SK-N-SH (cell line): Measurements from ENCODE around the gene PRKN. TPM values are rescaled to one million over a fixed set of nuclear protein-coding genes. Genes with fewer than 3 reads are reported as not detected.

Experiments used
- CTCF ChIA-PET: fragments of 300-600, 350-600 bp; formaldehyde crosslinking; extraction: SDS; loops from one replicate; lab custom pipeline; 2021; lab: Yijun Ruan, JAX
- POLR2A ChIA-PET: fragments of 350-600 bp; sonication (Branson Sonifier 250); formaldehyde crosslinking; extraction: SDS; loops from one replicate; lab custom pipeline; 2020; ENCODE audit warnings: antibody characterized with exemption, inconsistent platforms; lab: Yijun Ruan, JAX
- DNase-seq: peaks from one replicate; pipeline ENCODE4 v3.0.0; 2012
- H2AFZ ChIP-seq: fragments of 200-600 bp; sonication (generic); 2 replicates; pipeline ENCODE4 v1.8.1; 2016; ENCODE audit warnings: antibody characterized with exemption, mild to moderate bottlenecking, low read depth
- H3F3A ChIP-seq: fragments of 200-600 bp; sonication (generic); replicated peaks from 2 replicates; pipeline ENCODE3; 2016; ENCODE audit warnings: antibody characterized with exemption, mild to moderate bottlenecking; ENCODE audit not compliant: insufficient read depth
- H3K27ac ChIP-seq, 2 experiments: fragments of 200-500 bp in 1 of 2; fragments of 200-600 bp in 1 of 2; sonication (Bioruptor generic) in 1 of 2; sonication (generic), shearing (Covaris generic) in 1 of 2; 2 replicates each; pipeline versions ENCODE4 v1.5.1 to v1.6.1; 2014 to 2016; ENCODE audit warnings: low read depth in 2 of 2, inconsistent platforms in 1 of 2, low read length in 1 of 2, mild to moderate bottlenecking in 1 of 2, mixed read lengths in 1 of 2
- H3K27me3 ChIP-seq: fragments of 200-600 bp; sonication (generic), shearing (Covaris generic); 2 replicates; pipeline ENCODE4 v1.6.1; 2016; ENCODE audit warnings: mixed run types; ENCODE audit not compliant: insufficient read depth
- H3K36me3 ChIP-seq, 2 experiments: fragments of 200-500 bp in 1 of 2; fragments of 200-600 bp in 1 of 2; sonication (Bioruptor generic) in 1 of 2; sonication (generic) in 1 of 2; replicated peaks in 1 of 2; 2 replicates each; pipeline versions ENCODE3 to v1.5.1; 2014 to 2016; ENCODE audit warnings: low read length in 1 of 2, mild to moderate bottlenecking in 1 of 2; ENCODE audit not compliant: insufficient read depth in 2 of 2, control insufficient read depth in 1 of 2
- H3K4me1 ChIP-seq, 2 experiments: fragments of 200-500 bp in 1 of 2; fragments of 200-600 bp in 1 of 2; sonication (Bioruptor generic) in 1 of 2; sonication (generic), shearing (Covaris generic) in 1 of 2; 2 replicates each; pipeline versions ENCODE4 v1.5.1 to v1.6.1; 2014 to 2016; ENCODE audit warnings: low read depth in 1 of 2, low read length in 1 of 2, mixed run types in 1 of 2; ENCODE audit not compliant: insufficient read depth in 2 of 2, control insufficient read depth in 1 of 2
- H3K4me2 ChIP-seq: fragments of 200-600 bp; sonication (generic), shearing (Covaris generic); 2 replicates; pipeline ENCODE4 v1.6.1; 2017; ENCODE audit warnings: mixed run types
- H3K4me3 ChIP-seq, 2 experiments: fragments of 200-500 bp in 1 of 2; fragments of 200-600 bp in 1 of 2; sonication (Bioruptor generic) in 1 of 2; sonication (generic), shearing (Covaris generic) in 1 of 2; 2 replicates each; pipeline versions ENCODE4 v1.5.1 to v1.8.1; 2014 to 2016; ENCODE audit warnings: low read depth in 2 of 2, inconsistent platforms in 1 of 2, low read length in 1 of 2, mild to moderate bottlenecking in 1 of 2, mixed read lengths in 1 of 2, moderate library complexity in 1 of 2
- H3K79me2 ChIP-seq: fragments of 200-600 bp; sonication (generic); 2 replicates; pipeline ENCODE4 v1.8.1; 2017; ENCODE audit warnings: mild to moderate bottlenecking; ENCODE audit not compliant: insufficient read depth
- H3K9ac ChIP-seq: fragments of 200-600 bp; sonication (generic); 2 replicates; pipeline ENCODE4 v1.6.1; 2017; ENCODE audit warnings: mixed run types
- H3K9me2 ChIP-seq: fragments of 200-600 bp; sonication (generic); 2 replicates; pipeline ENCODE4 v1.6.1; 2017; ENCODE audit warnings: mixed run types
- H3K9me3 ChIP-seq: fragments of 200-600 bp; sonication (generic); 2 replicates; pipeline ENCODE4 v1.6.1; 2017; ENCODE audit warnings: mixed run types, mild to moderate bottlenecking, moderate library complexity
- H4K20me1 ChIP-seq: fragments of 200-600 bp; sonication (generic); 2 replicates; pipeline ENCODE4 v1.6.1; 2017; ENCODE audit warnings: mild to moderate bottlenecking, mixed run types; ENCODE audit not compliant: insufficient read depth
- CHD2 ChIP-seq: fragments of 150-350 bp; IDR thresholded peaks from 2 replicates; pipeline ENCODE4 v1.6.1; 2018; ENCODE audit warnings: low read length; ENCODE audit not compliant: partially characterized antibody
- CTCF ChIP-seq: fragments of 200-600 bp; sonication (generic); IDR thresholded peaks from 2 replicates; pipeline ENCODE4 v1.6.1; 2017; ENCODE audit warnings: antibody characterized with exemption, mild to moderate bottlenecking, moderate library complexity
- ELF1 ChIP-seq: IDR thresholded peaks from 2 replicates; pipeline ENCODE4 v1.4.0; 2012
- EP300 ChIP-seq, 2 experiments: IDR thresholded peaks; 2 replicates each; pipeline versions ENCODE4 v1.4.0 to v1.6.1; 2012; ENCODE audit warnings: borderline replicate concordance in 1 of 2, low read depth in 1 of 2, low read length in 1 of 2
- FOSL2 ChIP-seq: IDR thresholded peaks from 2 replicates; pipeline ENCODE4 v1.4.0; 2012; ENCODE audit warnings: low read depth, mild to moderate bottlenecking, moderate library complexity, borderline replicate concordance
- FOXM1 ChIP-seq: IDR thresholded peaks from 2 replicates; pipeline ENCODE4 v1.4.0; 2012; ENCODE audit warnings: low read depth, mild to moderate bottlenecking
- GATA2 ChIP-seq: sonication (generic); formaldehyde crosslinking; IDR thresholded peaks from 2 replicates; pipeline ENCODE4 v1.5.0; 2020; ENCODE audit warnings: mild to moderate bottlenecking, missing genetic modification reagents
- IRF3 ChIP-seq: fragments of 150-350 bp; IDR thresholded peaks from 2 replicates; pipeline ENCODE4 v1.6.1; 2016; ENCODE audit warnings: mild to moderate bottlenecking, low read depth, low read length
- JUND ChIP-seq: IDR thresholded peaks from 2 replicates; pipeline ENCODE4 v1.4.0; 2012
- MEF2A ChIP-seq: IDR thresholded peaks from 2 replicates; pipeline ENCODE4 v1.4.0; 2012; ENCODE audit warnings: low read depth, borderline replicate concordance
- NFIC ChIP-seq: IDR thresholded peaks from 2 replicates; pipeline ENCODE4 v1.4.0; 2012; ENCODE audit warnings: borderline replicate concordance
- NRF1 ChIP-seq: IDR thresholded peaks from 2 replicates; pipeline ENCODE4 v1.6.1; 2012; ENCODE audit warnings: low read depth, mild to moderate bottlenecking, low read length
- PBX3 ChIP-seq: IDR thresholded peaks from 2 replicates; pipeline ENCODE4; 2012
- POLR2AphosphoS5 ChIP-seq: IDR thresholded peaks from 2 replicates; pipeline ENCODE4 v1.6.1; 2012; ENCODE audit warnings: low read depth, low read length
- RCOR1 ChIP-seq: fragments of 150-350 bp; IDR thresholded peaks from 2 replicates; pipeline ENCODE4 v1.6.1; 2017; ENCODE audit warnings: antibody characterized with exemption, low read length
- RXRA ChIP-seq: IDR thresholded peaks from 2 replicates; pipeline ENCODE4 v1.4.0; 2012; ENCODE audit warnings: low read depth, mild to moderate bottlenecking, borderline replicate concordance
- SIN3A ChIP-seq: IDR thresholded peaks from 2 replicates; pipeline ENCODE4 v1.6.1; 2012; ENCODE audit warnings: low read depth, mild to moderate bottlenecking, low read length, moderate library complexity, borderline replicate concordance
- TEAD4 ChIP-seq: IDR thresholded peaks from 2 replicates; pipeline ENCODE4 v1.4.0; 2012; ENCODE audit warnings: mild to moderate bottlenecking, borderline replicate concordance; ENCODE audit not compliant: insufficient read depth
- USF1 ChIP-seq: IDR thresholded peaks from 2 replicates; pipeline ENCODE4 v1.4.0; 2012; ENCODE audit warnings: low read depth, borderline replicate concordance
- YY1 ChIP-seq: IDR thresholded peaks from 2 replicates; pipeline ENCODE4 v1.4.0; 2012; ENCODE audit warnings: low read depth, mild to moderate bottlenecking
- WGBS: methylation state at CpG from one replicate; pipeline ENCODE4 v1.1.6; 2017; ENCODE audit warnings: low lambda C conversion rate; 5-methylcytosine and 5-hydroxymethylcytosine counted together
- polyA plus RNA-seq, 3 experiments: library from polyadenylated mRNA; depleted of rRNA; stranded (reverse); fragments of >200 nt; gene quantifications; 2 replicates each; pipeline ENCODE4 v1.2.3, GENCODE V29; 2012

Gene PRKN
- polyA plus RNA-seq, 1 of the 3 experiments (the other 2 are of a cell fraction), result 0.76 TPM

GRCh38 chr6:161954699-161955276 lies 772.8 kb downstream of the PRKN start (continued):
- TF ChIP-seq IRF3, result no peak
- TF ChIP-seq EP300 (IDR thresholded peaks at IDR 0.05; ENCODE audit: borderline replicate concordance in 1 of 2, low read depth in 1 of 2, low read length in 1 of 2), result no peak
- no peak for TF ChIP-seq MEF2A

GRCh38 chr6:161954077-161954476 lies 773.5 kb downstream of the PRKN start:
- Histone ChIP-seq H2AFZ (no peak overlapping the region), H3K36me3 (no peaks in the 10 kb centered on the region), H3K4me2 (no peak overlapping the region), H3K27me3 (no peaks in the 10 kb centered on the region), H3K4me3 (no peak overlapping the region), H3F3A (no peaks in the 10 kb centered on the region), H3K9ac (no peak overlapping the region), H3K9me2 (no peaks in the 10 kb centered on the region), H3K4me1 (peaks cover 0 to 2% of the 10 kb centered on the region in 2 experiments; a peak in 1 of 4 replicates), H3K27ac (no peak overlapping the region), H3K79me2 (no peaks in the 10 kb centered on the region), H4K20me1 (no peaks in the 10 kb centered on the region), H3K9me3 (no peaks in the 10 kb centered on the region)
- CTCF ChIA-PET, result no interaction called here
- DNase-seq, result peak; percentile 12
- no peak for TF ChIP-seq USF1
- peak; percentile 32; the same call in 1 of the 2 replicates for TF ChIP-seq GATA2 (CRISPR knock-in tag)
- POLR2A ChIA-PET, result no interaction called here
- WGBS, result 36% methylated on average over 10 of the region's 10 CpGs

GRCh38 chr6:161951126-161951525 lies 776.4 kb downstream of the PRKN start:
- H3K4me1 ChIP-seq, result peaks cover 0 to 2% of the 10 kb centered on the region in 2 experiments; a peak in 1 of 4 replicates
- H3K4me2 ChIP-seq, result no peak overlapping the region
- no peak overlapping the region for H2AFZ ChIP-seq
- POLR2A ChIA-PET, result no interaction called here
- no peaks in the 10 kb centered on the region for H3K27me3 ChIP-seq
- TF ChIP-seq RXRA (no peak), FOXM1 (no peak), RCOR1 (no peak), CTCF (no peak), GATA2 (CRISPR knock-in tag) (no peak), CHD2 (no peak), FOSL2 (no peak), POLR2AphosphoS5 (no peak), ELF1 (no peak), EP300 (IDR thresholded peaks at IDR 0.05; ENCODE audit: borderline replicate concordance in 1 of 2, low read depth in 1 of 2, low read length in 1 of 2) (no peak), SIN3A (no peak), JUND (no peak), IRF3 (no peak), NRF1 (no peak), YY1 (no peak), TEAD4 (no peak), PBX3 (no peak), NFIC (no peak)
- TF ChIP-seq, all 33 proteins: peak for 0
- no peaks in the 10 kb centered on the region for H3K9me3 ChIP-seq
- no peak overlapping the region for H3K4me3 ChIP-seq
- no peaks in the 10 kb centered on the region for H4K20me1 ChIP-seq
- no peaks in the 10 kb centered on the region for H3K79me2 ChIP-seq
- H3K36me3 ChIP-seq, result no peaks in the 10 kb centered on the region
- H3K9ac ChIP-seq, result no peak overlapping the region
- no peaks in the 10 kb centered on the region for H3K9me2 ChIP-seq
- 37% methylated on average over 2 of the region's 2 CpGs for WGBS
- no peak for DNase-seq
- no peak overlapping the region for H3K27ac ChIP-seq
- CTCF ChIA-PET, result interaction anchor here (1.7 kb wide), 1 partner anchor 28 kb away, joined by 4 read pairs; no protein-coding TSS in a partner anchor
- H3F3A ChIP-seq, result no peaks in the 10 kb centered on the region
